Stimulated activated CD8-positive, alpha-beta memory T cell treated with anti-CD3 and anti-CD28 coated beads, Interleukin-12 subunit alpha, Interleukin-12 subunit beta, amount 100 ng/mL, for 1 hour (primary cell): ENCODE results near the gene GINM1.

Experiments used
- DNase-seq: peaks from one replicate; pipeline ENCODE4 v3.0.0-alpha.2; 2020; ENCODE audit warnings: low read depth

Gene GINM1

GRCh38 chr6:149565527-149566409 lies at the start of gene GINM1:
GINM1 (plus strand) TSS chr6:149566375; CDS start chr6:149566415, 40 bp downstream.
- DNase-seq: peak; percentile 93

- no peak for DNase-seq
Measured at GRCh38 chr6:149529650-149530049, 36.5 kb upstream of the GINM1 start.

- DNase-seq: no peak
Measured at GRCh38 chr6:149534742-149535141, 31.4 kb upstream of the GINM1 start.

GRCh38 chr6:149541139-149541538 lies 25.0 kb upstream of the GINM1 start:
- no peak for DNase-seq

- DNase-seq: no peak
Measured at GRCh38 chr6:149544646-149545257, 21.4 kb upstream of the GINM1 start.

- peak; percentile 32 for DNase-seq
Measured at GRCh38 chr6:149545258-149545753, 20.9 kb upstream of the GINM1 start.

- peak; percentile 95 for DNase-seq
Measured at GRCh38 chr6:149545754-149546471, 20.3 kb upstream of the GINM1 start, which contains the start of gene PPIL4. PPIL4 (minus strand) TSS chr6:149546043; CDS start chr6:149546005, 38 bp downstream.

GRCh38 chr6:149551920-149552319 lies 14.3 kb upstream of the GINM1 start:
- no peak for DNase-seq

- DNase-seq: no peak
Measured at GRCh38 chr6:149558029-149558428, 8.1 kb upstream of the GINM1 start.

- DNase-seq: no peak
Measured at GRCh38 chr6:149559389-149559788, 6.8 kb upstream of the GINM1 start.

- DNase-seq: no peak
Measured at GRCh38 chr6:149560736-149561135, 5.4 kb upstream of the GINM1 start.

- DNase-seq: no peak
Measured at GRCh38 chr6:149563203-149563927, 2.8 kb upstream of the GINM1 start.

GRCh38 chr6:149563928-149564325 lies 2.2 kb upstream of the GINM1 start:
- no peak for DNase-seq

- DNase-seq: peak; percentile 32
Measured at GRCh38 chr6:149566410-149567193, 427 bp downstream of the GINM1 start.

- DNase-seq: no peak
Measured at GRCh38 chr6:149567194-149567586, 1.0 kb downstream of the GINM1 start.

GRCh38 chr6:149567945-149568585 lies 1.9 kb downstream of the GINM1 start:
- no peak for DNase-seq

- DNase-seq: no peak
Measured at GRCh38 chr6:149580880-149581279, 14.7 kb downstream of the GINM1 start.

- DNase-seq: no peak
Measured at GRCh38 chr6:149581349-149581748, 15.2 kb downstream of the GINM1 start.

- no peak for DNase-seq
Measured at GRCh38 chr6:149586149-149586548, 20.0 kb downstream of the GINM1 start.

- no peak for DNase-seq
Measured at GRCh38 chr6:149592983-149593382, 26.8 kb downstream of the GINM1 start.
